ENCODE data around the gene SUV39H2.
"Not testable (repeated sequence)": the region's sequence is repeated elsewhere in the genome, so short reads cannot be mapped to it uniquely, and the experiment has no call there.

The SUV39H2 gene

DNA sequence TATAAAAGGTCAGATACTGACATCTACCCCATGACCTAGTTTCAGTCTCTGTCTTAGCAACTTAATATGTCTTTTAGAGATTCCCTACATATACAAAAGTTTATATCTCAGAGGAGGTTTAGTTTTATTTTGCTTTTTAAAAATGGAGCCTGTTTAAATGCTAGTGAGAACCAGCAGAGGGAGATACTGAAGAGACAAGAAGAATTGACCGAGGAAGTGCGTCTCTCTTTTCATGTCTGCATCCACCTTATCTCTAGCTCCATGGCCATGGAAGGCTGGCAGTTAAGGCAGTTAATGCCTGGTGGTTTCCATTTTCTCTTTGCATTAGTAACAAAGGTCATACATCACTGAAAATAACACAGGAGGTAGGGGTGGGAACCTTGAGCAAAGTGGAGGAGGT lies 10.7 kb downstream of the SUV39H2 start:
- DNase-seq (ENCODE audit: low read depth): no peak
- peak; percentile 31 for TF ChIP-seq CTCF (IDR thresholded peaks at IDR 0.05; ENCODE audit: control insufficient read depth, insufficient read depth, low read depth, low read length, missing control alignments)
- no peak overlapping the region for H3K4me3 ChIP-seq (ENCODE audit: control insufficient read depth, low read depth, low read length)

DNA sequence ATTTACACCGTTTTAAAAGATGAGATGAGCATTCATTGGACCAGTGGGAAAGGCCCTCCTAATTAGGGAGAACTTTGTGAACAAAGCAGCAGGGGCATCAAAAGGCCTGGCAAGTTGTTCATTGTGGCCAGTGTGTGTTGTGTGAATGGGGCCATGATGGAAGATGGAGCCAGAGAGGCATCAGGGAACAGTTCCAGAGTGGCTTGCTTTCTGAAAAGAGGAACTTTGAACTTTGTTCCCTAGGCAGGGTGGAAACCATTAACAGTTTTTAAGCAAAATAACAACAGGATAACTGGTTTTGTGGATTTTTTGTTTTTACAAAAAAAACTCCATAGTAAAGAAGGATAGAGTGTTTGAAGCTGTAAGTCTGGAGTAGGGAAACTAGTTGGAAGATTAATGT lies 12.5 kb downstream of the SUV39H2 start:
- no peak for DNase-seq (ENCODE audit: low read depth)
- TF ChIP-seq CTCF (IDR thresholded peaks at IDR 0.05; ENCODE audit: control insufficient read depth, insufficient read depth, low read depth, low read length, missing control alignments): no peak

GRCh38 chr10:14904316-14904732 lies 25.7 kb downstream of the SUV39H2 start:
- H3K4me3 ChIP-seq (ENCODE audit: control insufficient read depth, low read depth, low read length): no peak overlapping the region
- no peak for DNase-seq (ENCODE audit: low read depth)
- TF ChIP-seq CTCF (IDR thresholded peaks at IDR 0.05; ENCODE audit: control insufficient read depth, insufficient read depth, low read depth, low read length, missing control alignments): peak; percentile 50

More for the DNA sequence above, 12.5 kb downstream of the SUV39H2 start:
- no peak overlapping the region for H3K4me3 ChIP-seq (ENCODE audit: control insufficient read depth, low read depth, low read length)

DNA sequence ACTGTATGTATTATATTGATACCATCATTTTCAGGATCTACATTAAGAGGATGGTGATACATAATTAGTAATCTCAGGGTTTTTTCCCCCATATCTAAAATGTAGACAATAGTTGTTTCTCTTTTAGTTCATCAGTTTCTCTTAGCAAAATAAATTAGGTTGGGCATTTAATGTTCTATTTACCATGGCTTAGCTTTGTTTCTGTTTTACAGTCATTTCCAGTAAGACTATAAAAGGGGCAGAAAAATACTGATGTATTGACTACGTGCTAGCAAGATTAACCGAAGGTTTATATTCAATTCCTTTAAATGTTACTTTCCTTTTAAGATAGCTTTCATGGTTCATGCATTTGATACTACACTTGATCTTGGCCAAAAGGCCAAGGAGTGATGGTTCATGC lies 26.2 kb downstream of the SUV39H2 start:
- no peak for DNase-seq (ENCODE audit: low read depth)
- no peak overlapping the region for H3K4me3 ChIP-seq (ENCODE audit: control insufficient read depth, low read depth, low read length)
- no peak for TF ChIP-seq CTCF (IDR thresholded peaks at IDR 0.05; ENCODE audit: control insufficient read depth, insufficient read depth, low read depth, low read length, missing control alignments)

GRCh38 chr10:14905890-14906289 lies 27.2 kb downstream of the SUV39H2 start:
- no peak overlapping the region for H3K4me3 ChIP-seq (ENCODE audit: control insufficient read depth, low read depth, low read length)
- no peak for DNase-seq (ENCODE audit: low read depth)
- TF ChIP-seq CTCF (IDR thresholded peaks at IDR 0.05; ENCODE audit: control insufficient read depth, insufficient read depth, low read depth, low read length, missing control alignments): no peak

GRCh38 chr10:14906765-14907164 lies 28.1 kb downstream of the SUV39H2 start:
- TF ChIP-seq CTCF (IDR thresholded peaks at IDR 0.05; ENCODE audit: control insufficient read depth, insufficient read depth, low read depth, low read length, missing control alignments): no peak
- H3K4me3 ChIP-seq (ENCODE audit: control insufficient read depth, low read depth, low read length): no peak overlapping the region

GRCh38 chr10:14907591-14907990 lies 28.9 kb downstream of the SUV39H2 start:
- not testable (repeated sequence) for DNase-seq (ENCODE audit: low read depth)

More at GRCh38 chr10:14906765-14907164, 28.1 kb downstream of the SUV39H2 start:
- DNase-seq (ENCODE audit: low read depth): no peak

More at GRCh38 chr10:14907591-14907990, 28.9 kb downstream of the SUV39H2 start:
- H3K4me3 ChIP-seq (ENCODE audit: control insufficient read depth, low read depth, low read length): not testable (repeated sequence)

All from AG09309 (cell line).